Stimulated activated CD4-positive, alpha-beta T cell treated with anti-CD3 and anti-CD28 coated beads, Interleukin-4, amount 100 ng/mL, for 24 hours (primary cell): ENCODE measurements around the gene ANKRD13D.
A peak's percentile ranks its signal among the peaks of the same experiment; 100 is the strongest.

Source experiments
- DNase-seq: peaks from one replicate; pipeline ENCODE4 v3.0.0-alpha.2; 2020

The ANKRD13D gene

GRCh38 chr11:67275606-67276409 lies 13.3 kb upstream of the ANKRD13D start:
- no peak for DNase-seq

GRCh38 chr11:67276781-67277230 lies 12.3 kb upstream of the ANKRD13D start:
- DNase-seq, result no peak

GRCh38 chr11:67277231-67277961 lies 11.7 kb upstream of the ANKRD13D start:
- peak; percentile 88 for DNase-seq

GRCh38 chr11:67278135-67278938 lies 10.8 kb upstream of the ANKRD13D start:
- no peak for DNase-seq

- DNase-seq, result no peak
Observed at GRCh38 chr11:67278939-67279588, 10.0 kb upstream of the ANKRD13D start.

GRCh38 chr11:67279589-67280340 lies 9.3 kb upstream of the ANKRD13D start:
- DNase-seq, result no peak

- DNase-seq, result no peak
Observed at GRCh38 chr11:67280341-67280787, 8.7 kb upstream of the ANKRD13D start.

- DNase-seq, result no peak
Observed at GRCh38 chr11:67280788-67281551, 8.1 kb upstream of the ANKRD13D start.

- no peak for DNase-seq
Observed at GRCh38 chr11:67281552-67282150, 7.5 kb upstream of the ANKRD13D start.

- DNase-seq, result no peak
Observed at GRCh38 chr11:67282155-67282875, 6.8 kb upstream of the ANKRD13D start.

- no peak for DNase-seq
Observed at GRCh38 chr11:67282876-67283371, 6.2 kb upstream of the ANKRD13D start.

GRCh38 chr11:67283481-67283963 lies 5.6 kb upstream of the ANKRD13D start:
- no peak for DNase-seq

GRCh38 chr11:67284811-67285540 lies 4.1 kb upstream of the ANKRD13D start:
- no peak for DNase-seq

GRCh38 chr11:67285541-67286498 lies 3.3 kb upstream of the ANKRD13D start:
- DNase-seq, result no peak

GRCh38 chr11:67286621-67287333 lies 2.3 kb upstream of the ANKRD13D start:
- DNase-seq, result no peak

- no peak for DNase-seq
Observed at GRCh38 chr11:67287355-67288197, 1.5 kb upstream of the ANKRD13D start.
